ENCODE results near the gene EGFR.

DNA sequence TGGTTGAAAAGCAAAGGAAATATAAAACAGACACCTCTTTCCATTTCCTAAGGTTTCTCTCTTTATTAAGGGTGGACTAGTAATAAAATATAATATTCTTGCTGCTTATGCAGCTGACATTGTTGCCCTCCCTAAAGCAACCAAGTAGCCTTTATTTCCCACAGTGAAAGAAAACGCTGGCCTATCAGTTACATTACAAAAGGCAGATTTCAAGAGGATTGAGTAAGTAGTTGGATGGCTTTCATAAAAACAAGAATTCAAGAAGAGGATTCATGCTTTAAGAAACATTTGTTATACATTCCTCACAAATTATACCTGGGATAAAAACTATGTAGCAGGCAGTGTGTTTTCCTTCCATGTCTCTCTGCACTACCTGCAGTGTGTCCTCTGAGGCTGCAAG is 191.9 kb downstream of the EGFR start:
- no peak for TF ChIP-seq EZH2 (IDR thresholded peaks at IDR 0.05; ENCODE audit: borderline replicate concordance, insufficient read depth, low read length, poor library complexity, severe bottlenecking)
- TF ChIP-seq EP300 (conservative IDR thresholded peaks at IDR 0.05; ENCODE audit: poor library complexity, severe bottlenecking), result no peak
- TF ChIP-seq, protein P1, sequence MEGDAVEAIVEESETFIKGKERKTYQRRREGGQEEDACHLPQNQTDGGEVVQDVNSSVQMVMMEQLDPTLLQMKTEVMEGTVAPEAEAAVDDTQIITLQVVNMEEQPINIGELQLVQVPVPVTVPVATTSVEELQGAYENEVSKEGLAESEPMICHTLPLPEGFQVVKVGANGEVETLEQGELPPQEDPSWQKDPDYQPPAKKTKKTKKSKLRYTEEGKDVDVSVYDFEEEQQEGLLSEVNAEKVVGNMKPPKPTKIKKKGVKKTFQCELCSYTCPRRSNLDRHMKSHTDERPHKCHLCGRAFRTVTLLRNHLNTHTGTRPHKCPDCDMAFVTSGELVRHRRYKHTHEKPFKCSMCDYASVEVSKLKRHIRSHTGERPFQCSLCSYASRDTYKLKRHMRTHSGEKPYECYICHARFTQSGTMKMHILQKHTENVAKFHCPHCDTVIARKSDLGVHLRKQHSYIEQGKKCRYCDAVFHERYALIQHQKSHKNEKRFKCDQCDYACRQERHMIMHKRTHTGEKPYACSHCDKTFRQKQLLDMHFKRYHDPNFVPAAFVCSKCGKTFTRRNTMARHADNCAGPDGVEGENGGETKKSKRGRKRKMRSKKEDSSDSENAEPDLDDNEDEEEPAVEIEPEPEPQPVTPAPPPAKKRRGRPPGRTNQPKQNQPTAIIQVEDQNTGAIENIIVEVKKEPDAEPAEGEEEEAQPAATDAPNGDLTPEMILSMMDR (IDR thresholded peaks at IDR 0.05; ENCODE audit: poor library complexity, severe bottlenecking), result no peak

Data from neural cell (in vitro differentiated cells).